Measurements from ENCODE around the gene RPP25L.

DNA sequence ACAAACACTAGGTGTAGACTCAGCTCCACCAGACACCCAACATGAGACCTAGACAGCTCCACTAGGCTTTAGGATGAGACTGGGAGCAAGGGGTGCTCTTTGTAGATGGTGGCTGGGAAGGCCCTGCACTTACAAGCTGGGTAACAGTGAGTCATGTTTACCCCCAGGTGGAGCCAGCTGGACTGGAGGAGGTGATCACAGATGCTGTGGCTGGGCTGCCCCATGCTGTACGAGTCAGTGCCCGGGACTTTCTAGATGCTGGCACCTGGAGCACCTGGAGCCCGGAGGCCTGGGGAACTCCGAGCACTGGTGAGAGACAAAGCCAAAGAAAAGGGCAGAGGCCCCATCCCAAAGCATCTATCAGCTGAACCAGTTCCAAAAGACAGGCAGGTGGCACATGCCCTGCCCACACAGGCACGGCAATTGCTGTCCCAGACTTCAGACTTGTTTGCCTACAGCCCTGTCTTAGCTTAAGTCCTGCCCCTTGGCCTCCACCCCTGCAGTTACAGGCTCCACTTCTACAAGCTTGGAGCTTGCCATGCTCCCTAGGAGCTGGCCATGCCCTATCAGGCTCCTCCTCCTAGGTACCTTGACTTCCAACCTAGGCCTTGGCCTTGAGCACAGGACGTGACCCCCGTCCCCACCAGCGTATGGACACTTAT, 47.8 kb upstream of the RPP25L start:
- TF ChIP-seq POLR2A (IDR thresholded peaks at IDR 0.05) (no peak), CTCF (IDR thresholded peaks at IDR 0.05) (no peak)
